Osteoblast (primary cell): Measurements from ENCODE around the gene LPIN3. TPM values are rescaled to one million over a fixed set of nuclear protein-coding genes. Genes with fewer than 3 reads are reported as not detected.

ENCODE experiments used
- DNase-seq: peaks from one replicate; pipeline ENCODE4 v3.0.0; 2011; ENCODE audit warnings: low spot score, mixed read lengths; ENCODE audit not compliant: insufficient read length; ENCODE audit errors: missing footprints
- H2AFZ ChIP-seq: 2 replicates; pipeline ENCODE4 v1.6.0; 2011; ENCODE audit warnings: mild to moderate bottlenecking, low read length
- H3K27ac ChIP-seq: 2 replicates; pipeline ENCODE4 v1.5.1; 2011; ENCODE audit warnings: mild to moderate bottlenecking, low read depth, low read length, moderate library complexity
- H3K27me3 ChIP-seq: 2 replicates; pipeline ENCODE4 v1.6.0; 2012; ENCODE audit warnings: mild to moderate bottlenecking, control low read depth, inconsistent platforms, low read length, moderate library complexity; ENCODE audit not compliant: insufficient read depth
- H3K36me3 ChIP-seq: 2 replicates; pipeline ENCODE4 v1.5.1; 2011; ENCODE audit warnings: mild to moderate bottlenecking, low read length, control low read depth, moderate library complexity; ENCODE audit not compliant: insufficient read depth
- H3K4me1 ChIP-seq: 2 replicates; pipeline ENCODE4 v1.5.1; 2011; ENCODE audit warnings: mild to moderate bottlenecking, low read length, control low read depth, moderate library complexity; ENCODE audit not compliant: insufficient read depth
- H3K4me2 ChIP-seq: 2 replicates; pipeline ENCODE4 v1.6.0; 2011; ENCODE audit warnings: mild to moderate bottlenecking, low read length; ENCODE audit not compliant: insufficient read depth
- H3K4me3 ChIP-seq: fragments of 200-600 bp; sonication (generic); 3 replicates; pipeline ENCODE4 v1.5.1; 2012; ENCODE audit warnings: mild to moderate bottlenecking, low read length, inconsistent platforms; ENCODE audit not compliant: insufficient read depth
- H3K79me2 ChIP-seq: 2 replicates; pipeline ENCODE4 v1.6.0; 2012; ENCODE audit warnings: mild to moderate bottlenecking, low read length, control low read depth, inconsistent platforms; ENCODE audit not compliant: insufficient read depth
- H3K9me3 ChIP-seq: 2 replicates; pipeline ENCODE4 v1.5.1; 2011; ENCODE audit warnings: low read depth, low read length, control low read depth
- H4K20me1 ChIP-seq: 2 replicates; pipeline ENCODE4 v1.6.0; 2012; ENCODE audit warnings: mild to moderate bottlenecking, low read length, control low read depth; ENCODE audit not compliant: insufficient read depth
- CTCF ChIP-seq: IDR thresholded peaks from 2 replicates; pipeline ENCODE4 v1.5.1; 2011; ENCODE audit warnings: mild to moderate bottlenecking, low read depth, low read length, moderate library complexity; ENCODE audit errors: extremely low read depth
- total RNA-seq: library from RNA; depleted of rRNA; stranded (reverse); fragments of >200 nt; gene quantifications from 2 replicates; pipeline ENCODE4 v1.2.3, GENCODE V29; 2012

LPIN3 gene
- total RNA-seq, 1 donor, result 9.0 TPM

- Histone ChIP-seq H3K4me1 (no peaks in the 10 kb centered on the region), H2AFZ (no peak overlapping the region), H3K4me2 (no peak overlapping the region), H3K27me3 (no peaks in the 10 kb centered on the region), H3K4me3 (no peak overlapping the region), H3K79me2 (no peaks in the 10 kb centered on the region), H3K36me3 (no peaks in the 10 kb centered on the region), H4K20me1 (no peaks in the 10 kb centered on the region), H3K9me3 (no peaks in the 10 kb centered on the region), H3K27ac (no peak overlapping the region)
- DNase-seq, result peak; percentile 6
- no peak for TF ChIP-seq CTCF
Observed at GRCh38 chr20:41355192-41355591, 14.6 kb downstream of the LPIN3 start.

- no peak for TF ChIP-seq CTCF
- Histone ChIP-seq H2AFZ (no peak overlapping the region), H3K27me3 (no peaks in the 10 kb centered on the region), H3K27ac (no peak overlapping the region), H3K4me3 (no peak overlapping the region), H3K4me2 (no peak overlapping the region), H4K20me1 (no peaks in the 10 kb centered on the region), H3K36me3 (no peaks in the 10 kb centered on the region), H3K4me1 (no peaks in the 10 kb centered on the region), H3K79me2 (no peaks in the 10 kb centered on the region), H3K9me3 (no peaks in the 10 kb centered on the region)
- DNase-seq, result peak; percentile 71
Observed at GRCh38 chr20:41355598-41356203, 15.1 kb downstream of the LPIN3 start.

- no peak overlapping the region for H3K4me2 ChIP-seq
Observed at GRCh38 chr20:41356951-41357350, 16.3 kb downstream of the LPIN3 start.

More at GRCh38 chr20:41356951-41357350, 16.3 kb downstream of the LPIN3 start:
- Histone ChIP-seq H3K4me3 (no peak overlapping the region), H3K4me1 (no peaks in the 10 kb centered on the region), H3K27me3 (no peaks in the 10 kb centered on the region), H3K79me2 (no peaks in the 10 kb centered on the region), H2AFZ (no peak overlapping the region), H3K9me3 (no peaks in the 10 kb centered on the region), H4K20me1 (no peaks in the 10 kb centered on the region), H3K27ac (no peak overlapping the region), H3K36me3 (no peaks in the 10 kb centered on the region)
- DNase-seq, result peak; percentile 49
- TF ChIP-seq CTCF, result no peak
